ENCODE data around the gene EPHA2. TPM values are rescaled to one million over a fixed set of nuclear protein-coding genes. Genes with fewer than 3 reads are reported as not detected.

EPHA2 gene
- polyA plus RNA-seq, 1 of the 3 experiments (the other 2 are of a cell fraction): 126 TPM

DNA sequence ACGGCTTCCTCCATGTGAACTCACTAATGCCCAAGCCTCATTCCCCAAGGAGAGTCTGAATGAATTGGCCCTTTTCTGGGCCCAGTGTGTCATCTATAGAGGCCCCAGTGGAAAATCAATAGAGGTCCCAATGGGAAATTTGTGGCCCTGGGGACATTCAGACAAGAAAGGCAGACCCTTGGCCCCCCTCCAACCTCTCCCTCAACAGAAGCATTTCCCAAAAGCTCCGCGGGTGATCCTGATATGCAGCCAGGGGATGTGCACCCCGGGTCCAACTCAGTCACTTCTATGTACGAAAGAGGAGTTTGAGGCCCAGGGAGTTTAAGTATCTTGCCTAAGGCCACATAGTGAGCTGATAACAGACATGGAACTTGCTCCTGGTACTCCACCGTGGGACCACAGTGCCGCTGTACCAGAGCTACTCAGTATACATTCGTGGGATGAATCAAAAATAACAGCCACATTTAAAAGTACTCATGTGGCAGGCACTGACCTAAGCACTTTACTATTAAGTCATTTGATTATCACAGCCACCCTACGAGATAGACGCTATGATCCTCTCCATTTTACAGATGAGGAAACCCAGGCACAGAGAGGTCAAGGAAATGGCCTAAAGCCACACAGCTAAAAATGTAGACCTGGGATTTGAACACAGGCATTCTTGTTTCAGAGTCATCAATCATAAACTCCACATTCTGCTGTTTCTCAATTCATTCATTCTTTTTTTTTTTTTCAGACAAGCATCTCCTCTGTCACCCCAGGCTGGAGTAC, 8.5 kb downstream of the EPHA2 start:
- WGBS (ENCODE audit: low lambda C conversion rate): 81% methylated on average over 6 of the region's 10 CpGs
- Histone ChIP-seq H3K27ac (ENCODE audit: low read depth in 2 of 2, low read length in 1 of 2) (peak overlapping the region; percentile 81 to 98; a peak in 3 of 4 replicates), H3K9me2 (no peaks in the 10 kb centered on the region), H3K4me3 (ENCODE audit: low read depth in 2 of 2, low read length in 1 of 2) (no peak overlapping the region), H3K9ac (peak overlapping the region; percentile 91; the same call in 1 of the 2 replicates), H4K20me1 (ENCODE audit: insufficient read depth) (peaks cover 6% of the 10 kb centered on the region; the same call in 1 of the 2 replicates), H2AFZ (ENCODE audit: low read depth) (no peak overlapping the region), H3K4me1 (ENCODE audit: control insufficient read depth in 1 of 2, insufficient read depth in 2 of 2, low read depth in 1 of 2, low read length in 1 of 2) (peaks cover 25 to 71% of the 10 kb centered on the region in 2 experiments; a peak in 3 of 4 replicates), H3K79me2 (ENCODE audit: insufficient read depth) (peaks cover 92% of the 10 kb centered on the region), H3K4me2 (peak overlapping the region; percentile 93), H3K27me3 (ENCODE audit: insufficient read depth) (no peaks in the 10 kb centered on the region), H3K36me3 (replicated peaks in 1 of 2; ENCODE audit: control insufficient read depth in 1 of 2, insufficient read depth in 2 of 2, low read length in 1 of 2) (peaks cover 39 to 44% of the 10 kb centered on the region in 2 experiments), H3K9me3 (no peaks in the 10 kb centered on the region), H3F3A (replicated peaks; ENCODE audit: insufficient read depth) (peaks cover 43% of the 10 kb centered on the region)
- ChIA-PET POLR2A (no interaction called here), CTCF (interaction anchor here (1.5 to 4.0 kb wide), 2 partner anchors 9 to 65 kb away, joined by 5 to 14 read pairs; partner anchors contain the start of gene EPHA2)
- no peak for DNase-seq
- TF ChIP-seq MEF2A (IDR thresholded peaks at IDR 0.05; ENCODE audit: borderline replicate concordance, low read depth): no peak
- peak; percentile 13; the same call in 1 of the 2 replicates for TF ChIP-seq NFIC (IDR thresholded peaks at IDR 0.05; ENCODE audit: borderline replicate concordance)
- TF ChIP-seq GATA2 (CRISPR knock-in tag; IDR thresholded peaks at IDR 0.05): no peak
- 0 out of 2 replicates have a peak, but pooled peaks have one; percentile 16 for TF ChIP-seq TEAD4 (IDR thresholded peaks at IDR 0.05; ENCODE audit: borderline replicate concordance, insufficient read depth)
- TF ChIP-seq, protein P1, sequence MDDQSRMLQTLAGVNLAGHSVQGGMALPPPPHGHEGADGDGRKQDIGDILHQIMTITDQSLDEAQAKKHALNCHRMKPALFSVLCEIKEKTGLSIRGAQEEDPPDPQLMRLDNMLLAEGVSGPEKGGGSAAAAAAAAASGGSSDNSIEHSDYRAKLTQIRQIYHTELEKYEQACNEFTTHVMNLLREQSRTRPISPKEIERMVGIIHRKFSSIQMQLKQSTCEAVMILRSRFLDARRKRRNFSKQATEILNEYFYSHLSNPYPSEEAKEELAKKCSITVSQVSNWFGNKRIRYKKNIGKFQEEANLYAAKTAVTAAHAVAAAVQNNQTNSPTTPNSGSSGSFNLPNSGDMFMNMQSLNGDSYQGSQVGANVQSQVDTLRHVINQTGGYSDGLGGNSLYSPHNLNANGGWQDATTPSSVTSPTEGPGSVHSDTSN (IDR thresholded peaks at IDR 0.05): no peak
- TF ChIP-seq, protein P2, sequence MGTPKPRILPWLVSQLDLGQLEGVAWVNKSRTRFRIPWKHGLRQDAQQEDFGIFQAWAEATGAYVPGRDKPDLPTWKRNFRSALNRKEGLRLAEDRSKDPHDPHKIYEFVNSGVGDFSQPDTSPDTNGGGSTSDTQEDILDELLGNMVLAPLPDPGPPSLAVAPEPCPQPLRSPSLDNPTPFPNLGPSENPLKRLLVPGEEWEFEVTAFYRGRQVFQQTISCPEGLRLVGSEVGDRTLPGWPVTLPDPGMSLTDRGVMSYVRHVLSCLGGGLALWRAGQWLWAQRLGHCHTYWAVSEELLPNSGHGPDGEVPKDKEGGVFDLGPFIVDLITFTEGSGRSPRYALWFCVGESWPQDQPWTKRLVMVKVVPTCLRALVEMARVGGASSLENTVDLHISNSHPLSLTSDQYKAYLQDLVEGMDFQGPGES (IDR thresholded peaks at IDR 0.05; ENCODE audit: low read depth, low read length): no peak

- Histone ChIP-seq H3K27me3 (ENCODE audit: insufficient read depth) (no peaks in the 10 kb centered on the region), H3F3A (replicated peaks; ENCODE audit: insufficient read depth) (peaks cover 47% of the 10 kb centered on the region), H3K9me2 (no peaks in the 10 kb centered on the region), H3K9me3 (no peaks in the 10 kb centered on the region), H2AFZ (ENCODE audit: low read depth) (no peak overlapping the region), H3K79me2 (ENCODE audit: insufficient read depth) (peaks cover 92% of the 10 kb centered on the region), H3K9ac (peak overlapping the region; percentile 91), H3K4me3 (ENCODE audit: low read depth in 2 of 2, low read length in 1 of 2) (peak overlapping the region; percentile 30 to 60; a peak in 3 of 4 replicates), H3K36me3 (replicated peaks in 1 of 2; ENCODE audit: control insufficient read depth in 1 of 2, insufficient read depth in 2 of 2, low read length in 1 of 2) (peaks cover 39 to 44% of the 10 kb centered on the region in 2 experiments), H3K27ac (ENCODE audit: low read depth in 2 of 2, low read length in 1 of 2) (peak overlapping the region; percentile 81 to 98), H3K4me2 (peak overlapping the region; percentile 93), H3K4me1 (ENCODE audit: control insufficient read depth in 1 of 2, insufficient read depth in 2 of 2, low read depth in 1 of 2, low read length in 1 of 2) (peaks cover 24 to 72% of the 10 kb centered on the region in 2 experiments; a peak in 3 of 4 replicates), H4K20me1 (ENCODE audit: insufficient read depth) (peaks cover 6% of the 10 kb centered on the region; the same call in 1 of the 2 replicates)
- peak; percentile 59 for DNase-seq
- 33% methylated on average over 16 of the region's 23 CpGs for WGBS (ENCODE audit: low lambda C conversion rate)
- CTCF ChIA-PET: interaction anchor here (1.3 to 4.0 kb wide), 3 partner anchors 9 to 64 kb away, joined by 5 to 14 read pairs (median 6); partner anchors contain the start of gene EPHA2
- POLR2A ChIA-PET: no interaction called here
- 0 out of 2 replicates have a peak, but pooled peaks have one; percentile 57 for TF ChIP-seq RXRA (IDR thresholded peaks at IDR 0.05; ENCODE audit: borderline replicate concordance, low read depth)
- TF ChIP-seq EP300 (IDR thresholded peaks at IDR 0.05; ENCODE audit: borderline replicate concordance in 1 of 2, low read depth in 1 of 2, low read length in 1 of 2): peak in 1 of 2 experiments; percentile 92; a peak in 2 of 4 replicates
- TF ChIP-seq TAF1 (IDR thresholded peaks at IDR 0.05; ENCODE audit: borderline replicate concordance, low read depth, low read length): peak; percentile 15; the same call in 1 of the 2 replicates
- peak; percentile 67; the same call in 1 of the 2 replicates for TF ChIP-seq POLR2AphosphoS5 (IDR thresholded peaks at IDR 0.05; ENCODE audit: low read depth, low read length)
- TF ChIP-seq CHD2 (IDR thresholded peaks at IDR 0.05; ENCODE audit: low read length, partially characterized antibody): no peak
- 0 out of 2 replicates have a peak, but pooled peaks have one; percentile 33 for TF ChIP-seq FOXM1 (IDR thresholded peaks at IDR 0.05; ENCODE audit: low read depth)
- TF ChIP-seq, protein P3, sequence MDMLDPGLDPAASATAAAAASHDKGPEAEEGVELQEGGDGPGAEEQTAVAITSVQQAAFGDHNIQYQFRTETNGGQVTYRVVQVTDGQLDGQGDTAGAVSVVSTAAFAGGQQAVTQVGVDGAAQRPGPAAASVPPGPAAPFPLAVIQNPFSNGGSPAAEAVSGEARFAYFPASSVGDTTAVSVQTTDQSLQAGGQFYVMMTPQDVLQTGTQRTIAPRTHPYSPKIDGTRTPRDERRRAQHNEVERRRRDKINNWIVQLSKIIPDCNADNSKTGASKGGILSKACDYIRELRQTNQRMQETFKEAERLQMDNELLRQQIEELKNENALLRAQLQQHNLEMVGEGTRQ (IDR thresholded peaks at IDR 0.05; ENCODE audit: borderline replicate concordance, low read depth, low read length): no peak
- TF ChIP-seq, protein P1 (IDR thresholded peaks at IDR 0.05): 0 out of 2 replicates have a peak, but pooled peaks have one; percentile 39
- TF ChIP-seq MXI1 (IDR thresholded peaks at IDR 0.05; ENCODE audit: low read depth, low read length): no peak
- peak; percentile 64; the same call in 1 of the 2 replicates for TF ChIP-seq ELF1 (IDR thresholded peaks at IDR 0.05)
- TF ChIP-seq FOSL2 (IDR thresholded peaks at IDR 0.05; ENCODE audit: borderline replicate concordance, low read depth): peak; percentile 82; the same call in 1 of the 2 replicates
- TF ChIP-seq NRF1 (IDR thresholded peaks at IDR 0.05; ENCODE audit: low read depth, low read length): no peak
- TF ChIP-seq TCF12 (IDR thresholded peaks at IDR 0.05): peak; percentile 82
- TF ChIP-seq EZH2phosphoT487 (IDR thresholded peaks at IDR 0.05; ENCODE audit: borderline replicate concordance, low read depth): no peak
- peak; percentile 73 for TF ChIP-seq NFIC (IDR thresholded peaks at IDR 0.05; ENCODE audit: borderline replicate concordance)
These were observed 9.4 kb downstream of the EPHA2 start for GRCh38 chr1:16146279-16147155.
